Fibroblast of lung (primary cell): ENCODE data around the gene USP37. TPM values are rescaled to one million over a fixed set of nuclear protein-coding genes. Genes with fewer than 3 reads are reported as not detected.

Experiments
- DNase-seq, 2 donors: peaks; one replicate each; pipeline versions ENCODE4 v3.0.0 to v3.0.0-alpha.2; 2010; ENCODE audit warnings: low read depth in 2 of 2
- H2AFZ ChIP-seq: 2 replicates; pipeline ENCODE4 v1.5.1; 2012; ENCODE audit warnings: low read length, control low read depth, inconsistent platforms
- H3K27ac ChIP-seq: 2 replicates; pipeline ENCODE4 v1.5.1; 2011; ENCODE audit warnings: low read length, control low read depth; ENCODE audit not compliant: insufficient read depth
- H3K27me3 ChIP-seq: 2 replicates; pipeline ENCODE4 v1.5.1; 2011; ENCODE audit warnings: mild to moderate bottlenecking, low read length; ENCODE audit not compliant: control insufficient read depth, insufficient read depth
- H3K36me3 ChIP-seq: 2 replicates; pipeline ENCODE4 v1.5.1; 2011; ENCODE audit warnings: low read length; ENCODE audit not compliant: control insufficient read depth, insufficient read depth
- H3K4me1 ChIP-seq: 2 replicates; pipeline ENCODE4 v1.5.1; 2011; ENCODE audit warnings: low read length; ENCODE audit not compliant: control insufficient read depth, insufficient read depth; ENCODE audit errors: extremely low read depth
- H3K4me2 ChIP-seq: 2 replicates; pipeline ENCODE4 v1.5.1; 2011; ENCODE audit warnings: low read length, control low read depth; ENCODE audit not compliant: insufficient read depth; ENCODE audit errors: extremely low read depth
- H3K4me3 ChIP-seq, 4 experiments: fragments of 200-600 bp in 1 of 4; sonication (generic) in 1 of 4; replicated peaks in 1 of 4; 2 replicates each; pipeline ENCODE4 v1.5.1; 2011 to 2016; ENCODE audit warnings: low read length in 4 of 4, low read depth in 3 of 4, mild to moderate bottlenecking in 3 of 4, control low read depth in 2 of 4, inconsistent platforms in 1 of 4, mixed read lengths in 1 of 4; ENCODE audit not compliant: insufficient read depth in 1 of 4; ENCODE audit errors: control extremely low read depth in 1 of 4
- H3K79me2 ChIP-seq: 2 replicates; pipeline ENCODE4 v1.5.1; 2012; ENCODE audit warnings: mild to moderate bottlenecking, low read length, inconsistent platforms; ENCODE audit not compliant: control insufficient read depth, insufficient read depth
- H3K9ac ChIP-seq: 2 replicates; pipeline ENCODE4 v1.5.1; 2011; ENCODE audit warnings: mild to moderate bottlenecking, low read length, control low read depth; ENCODE audit not compliant: insufficient read depth
- H3K9me3 ChIP-seq: 2 replicates; pipeline ENCODE4 v1.5.1; 2012; ENCODE audit warnings: low read depth, low read length; ENCODE audit not compliant: control insufficient read depth, insufficient read depth
- H4K20me1 ChIP-seq: 2 replicates; pipeline ENCODE4 v1.5.1; 2011; ENCODE audit warnings: low read length; ENCODE audit not compliant: control insufficient read depth, insufficient read depth; ENCODE audit errors: extremely low read depth
- CTCF ChIP-seq, 2 donors: IDR thresholded peaks in 1 of 2; conservative IDR thresholded peaks in 1 of 2; 1 replicate in 1 of 2; 2 replicates in 1 of 2; pipeline ENCODE4 v1.5.1; 2011 to 2012; ENCODE audit warnings: low read length in 2 of 2, control low read depth in 1 of 2, inconsistent platforms in 1 of 2, low read depth in 1 of 2, mild to moderate bottlenecking in 1 of 2
- EZH2 ChIP-seq: IDR thresholded peaks from 2 replicates; pipeline ENCODE4 v1.5.1; 2012; ENCODE audit warnings: low read length, control low read depth, mild to moderate bottlenecking; ENCODE audit errors: missing control alignments
- polyA plus RNA-seq, 2 donors: library from polyadenylated mRNA; depleted of rRNA in 1 of 2; stranded (reverse) in 1 of 2; unstranded in 1 of 2; fragments of >200 nt; gene quantifications; 2 replicates each; pipeline ENCODE4 v1.2.1, GENCODE V29; 2011 to 2012; ENCODE audit warnings: missing spikeins in 1 of 2
- total RNA-seq: library from RNA; depleted of rRNA; stranded (reverse); fragments of >200 nt; gene quantifications from 2 replicates; pipeline ENCODE4 v1.2.1, GENCODE V29; 2014

Gene USP37
- total and polyA plus RNA-seq, 2 donors (not counting 1 experiment from before 2014, with no cell fraction given), result 4.6 to 8.3 TPM

GRCh38 chr2:218605432-218605831 lies 37.3 kb upstream of the USP37 start:
- Histone ChIP-seq H3K9me3 (no peaks in the 10 kb centered on the region), H3K4me2 (no peak overlapping the region), H4K20me1 (no peaks in the 10 kb centered on the region), H3K79me2 (no peaks in the 10 kb centered on the region), H3K36me3 (no peaks in the 10 kb centered on the region), H3K27ac (no peak overlapping the region), H3K27me3 (no peaks in the 10 kb centered on the region), H3K4me1 (peaks cover 9% of the 10 kb centered on the region), H3K9ac (no peak overlapping the region), H3K4me3 (no peak overlapping the region), H2AFZ (no peak overlapping the region)
- TF ChIP-seq EZH2, result no peak
- TF ChIP-seq CTCF (conservative IDR thresholded peaks at IDR 0.05 in 1 of 2, IDR thresholded peaks at IDR 0.05 in 1 of 2; ENCODE audit: low read depth in 1 of 2, low read length in 2 of 2), result no peak
- peak; percentile 47 to 83 for DNase-seq

GRCh38 chr2:218585541-218585940 lies 17.4 kb upstream of the USP37 start:
- peaks cover 8% of the 10 kb centered on the region for H3K36me3 ChIP-seq
- no peak for TF ChIP-seq EZH2
- TF ChIP-seq CTCF (conservative IDR thresholded peaks at IDR 0.05 in 1 of 2, IDR thresholded peaks at IDR 0.05 in 1 of 2; ENCODE audit: low read depth in 1 of 2, low read length in 2 of 2), result no peak

GRCh38 chr2:218583983-218584850 lies 16.1 kb upstream of the USP37 start:
- no peak overlapping the region for H3K27ac ChIP-seq
- DNase-seq, result no peak
- H3K9ac ChIP-seq, result no peak overlapping the region
- H3K36me3 ChIP-seq, result peaks cover 8% of the 10 kb centered on the region
- H3K4me3 ChIP-seq, result no peak overlapping the region
- no peaks in the 10 kb centered on the region for H3K9me3 ChIP-seq
- no peak overlapping the region for H3K4me2 ChIP-seq
- H4K20me1 ChIP-seq, result no peaks in the 10 kb centered on the region
- H3K4me1 ChIP-seq, result peaks cover 4% of the 10 kb centered on the region
- H3K79me2 ChIP-seq, result peaks cover 12% of the 10 kb centered on the region
- no peaks in the 10 kb centered on the region for H3K27me3 ChIP-seq
- H2AFZ ChIP-seq, result no peak overlapping the region
- no peak for TF ChIP-seq EZH2
- TF ChIP-seq CTCF (conservative IDR thresholded peaks at IDR 0.05 in 1 of 2, IDR thresholded peaks at IDR 0.05 in 1 of 2; ENCODE audit: low read depth in 1 of 2, low read length in 2 of 2), result peak in 1 of 2 donors; percentile 12

More at GRCh38 chr2:218585541-218585940, 17.4 kb upstream of the USP37 start:
- H3K9ac ChIP-seq, result no peak overlapping the region
- H3K79me2 ChIP-seq, result peaks cover 8% of the 10 kb centered on the region
- no peak overlapping the region for H3K4me2 ChIP-seq
- no peaks in the 10 kb centered on the region for H4K20me1 ChIP-seq
- no peak overlapping the region for H3K4me3 ChIP-seq
- DNase-seq, result no peak
- H3K27ac ChIP-seq, result no peak overlapping the region
- H3K9me3 ChIP-seq, result no peaks in the 10 kb centered on the region
- H3K27me3 ChIP-seq, result no peaks in the 10 kb centered on the region
- H2AFZ ChIP-seq, result no peak overlapping the region
- H3K4me1 ChIP-seq, result peaks cover 4% of the 10 kb centered on the region
